Measurements from ENCODE around the gene DPEP2. TPM values are rescaled to one million over a fixed set of nuclear protein-coding genes. Genes with fewer than 3 reads are reported as not detected.
"Not testable (repeated sequence)": the region's sequence is repeated elsewhere in the genome, so short reads cannot be mapped to it uniquely, and the experiment has no call there.

Gene DPEP2
- total RNA-seq, 1 experiment from 2014 or later, result not detected

DNA sequence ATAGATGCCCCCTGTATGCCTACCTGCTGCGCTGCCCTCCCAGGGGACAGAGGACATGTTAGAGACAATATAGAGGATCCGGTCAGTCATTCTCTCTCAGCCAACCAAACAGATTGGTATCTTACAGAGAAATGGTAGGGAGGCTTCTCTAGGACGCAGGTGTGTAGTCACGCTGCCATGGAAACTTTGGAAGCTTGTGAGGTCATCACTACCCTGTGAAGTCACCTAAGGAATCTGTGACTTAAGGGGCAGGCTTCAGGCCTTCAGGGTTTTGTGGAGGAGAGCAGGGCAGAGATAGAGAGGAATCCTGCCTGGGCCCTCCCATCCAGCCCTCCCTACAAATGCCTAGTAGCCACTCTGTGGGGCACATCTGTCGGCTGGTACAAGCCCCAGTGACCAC, 16.4 kb upstream of the DPEP2 start, which contains the start of gene DPEP2NB (continued):
- TF ChIP-seq, protein P1, sequence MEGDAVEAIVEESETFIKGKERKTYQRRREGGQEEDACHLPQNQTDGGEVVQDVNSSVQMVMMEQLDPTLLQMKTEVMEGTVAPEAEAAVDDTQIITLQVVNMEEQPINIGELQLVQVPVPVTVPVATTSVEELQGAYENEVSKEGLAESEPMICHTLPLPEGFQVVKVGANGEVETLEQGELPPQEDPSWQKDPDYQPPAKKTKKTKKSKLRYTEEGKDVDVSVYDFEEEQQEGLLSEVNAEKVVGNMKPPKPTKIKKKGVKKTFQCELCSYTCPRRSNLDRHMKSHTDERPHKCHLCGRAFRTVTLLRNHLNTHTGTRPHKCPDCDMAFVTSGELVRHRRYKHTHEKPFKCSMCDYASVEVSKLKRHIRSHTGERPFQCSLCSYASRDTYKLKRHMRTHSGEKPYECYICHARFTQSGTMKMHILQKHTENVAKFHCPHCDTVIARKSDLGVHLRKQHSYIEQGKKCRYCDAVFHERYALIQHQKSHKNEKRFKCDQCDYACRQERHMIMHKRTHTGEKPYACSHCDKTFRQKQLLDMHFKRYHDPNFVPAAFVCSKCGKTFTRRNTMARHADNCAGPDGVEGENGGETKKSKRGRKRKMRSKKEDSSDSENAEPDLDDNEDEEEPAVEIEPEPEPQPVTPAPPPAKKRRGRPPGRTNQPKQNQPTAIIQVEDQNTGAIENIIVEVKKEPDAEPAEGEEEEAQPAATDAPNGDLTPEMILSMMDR (IDR thresholded peaks at IDR 0.05 in 2 of 3, conservative IDR thresholded peaks at IDR 0.05 in 1 of 3; ENCODE audit: borderline replicate concordance in 1 of 3, insufficient read depth in 1 of 3, low read depth in 2 of 3, low read length in 2 of 3), result no peak

DNA sequence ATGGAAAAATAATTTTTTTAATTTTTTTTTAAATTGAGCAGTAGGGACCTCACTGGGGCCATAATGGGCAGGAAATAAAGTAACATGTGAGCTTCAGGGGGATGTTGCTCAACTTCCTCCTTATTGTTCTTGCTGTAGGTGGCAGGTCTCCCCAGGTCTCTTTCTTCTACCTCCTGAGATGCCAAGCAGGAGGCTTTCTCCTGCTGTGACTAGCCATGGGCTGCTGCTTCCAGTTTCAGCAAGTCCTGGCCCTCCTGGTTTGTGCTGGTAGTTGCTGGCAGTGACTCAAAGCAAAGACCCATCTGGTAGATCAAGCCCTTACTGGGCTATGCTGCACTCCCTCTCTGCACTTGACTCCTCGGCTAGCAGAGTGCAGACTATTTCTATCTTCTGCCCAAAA, 14.2 kb upstream of the DPEP2 start:
- ATAC-seq, result no peak
- Histone ChIP-seq H2AFZ (ENCODE audit: low read depth, low read length, poor library complexity, severe bottlenecking) (no peak overlapping the region), H4K20me1 (ENCODE audit: insufficient read depth) (no peaks in the 10 kb centered on the region), H3K27me3 (ENCODE audit: insufficient read depth, low read length) (no peaks in the 10 kb centered on the region), H3K9me2 (ENCODE audit: insufficient read depth) (no peaks in the 10 kb centered on the region), H3K4me1 (ENCODE audit: control insufficient read depth in 1 of 2, insufficient read depth in 2 of 2, low read length in 2 of 2) (peaks cover 0 to 14% of the 10 kb centered on the region in 2 experiments; a peak in 3 of 4 replicates), H3K4me3 (replicated peaks in 1 of 2; ENCODE audit: low read depth in 1 of 2, low read length in 2 of 2) (no peak overlapping the region), H3K79me2 (ENCODE audit: insufficient read depth, low read length) (no peaks in the 10 kb centered on the region), H3K36me3 (ENCODE audit: control insufficient read depth in 1 of 2, insufficient read depth in 2 of 2, low read length in 2 of 2) (no peaks in the 10 kb centered on the region), H3K27ac (ENCODE audit: low read depth, low read length) (no peak overlapping the region), H3K9me3 (ENCODE audit: control insufficient read depth in 1 of 2, insufficient read depth in 1 of 2, low read depth in 1 of 2, low read length in 2 of 2) (no peaks in the 10 kb centered on the region), H3K4me2 (ENCODE audit: low read length) (no peak overlapping the region), H3K9ac (ENCODE audit: low read length) (no peak overlapping the region)
- BruUV-seq (replicated peaks), result no TSS peak
- ChIA-PET CTCF (no interaction called here), RAD21 (ENCODE audit: low non-redundant PET in 1 of 2, low total read pairs in 2 of 2, uncharacterized antibody in 2 of 2, unreplicated experiment in 2 of 2) (no interaction called here), POLR2A (no interaction called here)
- TF ChIP-seq POLR2A (IDR thresholded peaks at IDR 0.05; ENCODE audit: borderline replicate concordance, extremely low read depth, insufficient read depth, insufficient read length), result no peak
- intact Hi-C loops (cut with micrococcal nuclease), result no loop called here
- DNase-seq (ENCODE audit: low read depth, low spot score), result no peak

DNA sequence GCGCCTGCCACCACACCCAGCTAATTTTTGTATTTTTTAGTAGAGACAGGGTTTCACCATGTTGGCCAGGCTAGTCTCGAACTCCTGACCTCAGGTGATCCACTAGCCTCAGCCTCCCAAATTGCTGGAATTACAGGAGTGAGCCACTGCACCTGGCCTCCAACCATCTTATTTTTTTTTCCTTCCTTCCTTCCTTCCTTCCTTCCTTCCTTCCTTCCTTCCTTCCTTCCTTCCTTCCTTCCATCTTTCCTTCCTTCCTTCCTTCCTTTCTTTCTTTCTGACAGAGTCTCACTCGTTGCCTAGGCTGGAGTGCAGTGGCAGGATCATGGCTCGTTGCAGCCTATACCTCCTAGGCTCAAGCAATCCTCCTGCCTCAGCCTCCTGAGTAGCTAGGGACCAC, 10.6 kb upstream of the DPEP2 start:
- H3K9me3 ChIP-seq (ENCODE audit: control insufficient read depth in 1 of 2, insufficient read depth in 1 of 2, low read depth in 1 of 2, low read length in 2 of 2); H3K9ac ChIP-seq (ENCODE audit: low read length); DNase-seq (ENCODE audit: low read depth, low spot score); H3K4me1 ChIP-seq (ENCODE audit: control insufficient read depth in 1 of 2, insufficient read depth in 2 of 2, low read length in 2 of 2); H3K79me2 ChIP-seq (ENCODE audit: insufficient read depth, low read length); H3K27me3 ChIP-seq (ENCODE audit: insufficient read depth, low read length); BruUV-seq (replicated peaks); POLR2A ChIA-PET; intact Hi-C loops (cut with micrococcal nuclease); H2AFZ ChIP-seq (ENCODE audit: low read depth, low read length, poor library complexity, severe bottlenecking); ATAC-seq; H4K20me1 ChIP-seq (ENCODE audit: insufficient read depth); CTCF ChIA-PET; H3K9me2 ChIP-seq (ENCODE audit: insufficient read depth); H3K36me3 ChIP-seq (ENCODE audit: control insufficient read depth in 1 of 2, insufficient read depth in 2 of 2, low read length in 2 of 2); H3K4me3 ChIP-seq (replicated peaks in 1 of 2; ENCODE audit: low read depth in 1 of 2, low read length in 2 of 2); H3K4me2 ChIP-seq (ENCODE audit: low read length); H3K27ac ChIP-seq (ENCODE audit: low read depth, low read length); RAD21 ChIA-PET (ENCODE audit: low non-redundant PET in 1 of 2, low total read pairs in 2 of 2, uncharacterized antibody in 2 of 2, unreplicated experiment in 2 of 2): not testable (repeated sequence)
